ENCODE data around the gene ITSN1. TPM values are rescaled to one million over a fixed set of nuclear protein-coding genes. Genes with fewer than 3 reads are reported as not detected.

The ITSN1 gene
- total RNA-seq, 1 donor: 57.0 TPM

DNA sequence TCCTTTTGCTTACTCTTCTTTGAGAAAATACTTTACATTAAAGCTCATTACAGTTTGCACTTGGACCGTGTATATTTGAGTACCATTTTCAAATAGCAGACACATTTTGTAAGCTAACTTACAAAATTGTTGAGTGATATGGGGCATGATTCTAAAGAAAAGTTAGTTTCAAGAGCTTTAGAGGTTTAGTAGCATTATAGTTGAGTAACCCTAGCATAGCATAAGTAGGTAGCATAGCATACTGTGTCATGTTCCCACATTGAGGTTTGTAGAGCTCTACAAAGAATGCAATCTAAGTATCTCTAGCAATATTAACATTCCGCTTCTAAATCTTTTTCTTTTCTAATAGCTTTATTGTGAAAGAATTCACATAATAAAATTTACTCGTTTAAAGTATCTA, 92.0 kb downstream of the ITSN1 start:
- DNase-seq (ENCODE audit: low read depth): peak; percentile 56
- H3K4me3 ChIP-seq (ENCODE audit: low read depth, low read length): no peak overlapping the region
- no peak for TF ChIP-seq CTCF (IDR thresholded peaks at IDR 0.05; ENCODE audit: insufficient read depth, low read depth, low read length)

DNA sequence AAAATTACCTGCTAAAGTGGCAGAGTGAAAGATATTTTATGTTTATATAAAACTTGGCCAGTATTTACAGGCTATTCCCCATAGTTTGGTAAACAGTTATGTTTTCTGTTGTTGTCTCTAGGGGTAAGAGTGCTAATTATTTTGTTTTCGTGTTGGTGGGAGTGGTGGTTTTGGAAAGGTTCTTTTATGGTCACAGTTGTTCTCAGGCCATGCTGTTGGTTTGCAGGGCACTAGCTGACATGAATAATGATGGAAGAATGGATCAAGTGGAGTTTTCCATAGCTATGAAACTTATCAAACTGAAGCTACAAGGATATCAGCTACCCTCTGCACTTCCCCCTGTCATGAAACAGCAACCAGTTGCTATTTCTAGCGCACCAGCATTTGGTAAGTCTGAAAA, 92.5 kb downstream of the ITSN1 start:
- peak; percentile 22 for DNase-seq (ENCODE audit: low read depth)
- no peak for TF ChIP-seq CTCF (IDR thresholded peaks at IDR 0.05; ENCODE audit: insufficient read depth, low read depth, low read length)
- no peak overlapping the region for H3K4me3 ChIP-seq (ENCODE audit: low read depth, low read length)

DNA sequence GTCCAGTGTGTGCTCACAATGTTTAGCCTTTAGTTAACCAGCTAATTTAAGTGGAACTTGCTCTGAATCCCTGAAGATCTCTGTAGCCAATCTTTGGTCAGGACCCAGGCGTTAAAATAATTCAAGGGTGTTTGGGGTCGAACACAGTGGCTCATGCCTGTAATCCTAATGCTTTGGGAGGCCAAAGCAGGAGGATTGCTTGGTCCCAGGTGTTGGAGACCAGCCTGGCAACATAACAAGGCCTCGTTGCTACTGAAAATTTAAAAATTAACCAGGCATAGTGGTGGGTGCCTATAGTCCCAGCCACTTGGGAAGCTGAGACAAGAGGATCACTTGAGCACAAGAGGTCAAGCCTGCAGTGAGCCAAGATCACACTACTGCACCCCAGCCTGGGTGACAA, 94.3 kb downstream of the ITSN1 start:
- DNase-seq (ENCODE audit: low read depth): no peak
- H3K4me3 ChIP-seq (ENCODE audit: low read depth, low read length): no peak overlapping the region
- no peak for TF ChIP-seq CTCF (IDR thresholded peaks at IDR 0.05; ENCODE audit: insufficient read depth, low read depth, low read length)

GRCh38 chr21:33739701-33740100, 97.4 kb downstream of the ITSN1 start:
- no peak for DNase-seq (ENCODE audit: low read depth)
- H3K4me3 ChIP-seq (ENCODE audit: low read depth, low read length): no peak overlapping the region
- no peak for TF ChIP-seq CTCF (IDR thresholded peaks at IDR 0.05; ENCODE audit: insufficient read depth, low read depth, low read length)

- TF ChIP-seq CTCF (IDR thresholded peaks at IDR 0.05; ENCODE audit: insufficient read depth, low read depth, low read length): no peak
- DNase-seq (ENCODE audit: low read depth): no peak
- no peak overlapping the region for H3K4me3 ChIP-seq (ENCODE audit: low read depth, low read length)
These were observed 105.1 kb downstream of the ITSN1 start for GRCh38 chr21:33747420-33747819.

GRCh38 chr21:33748903-33749302, 106.6 kb downstream of the ITSN1 start:
- no peak for TF ChIP-seq CTCF (IDR thresholded peaks at IDR 0.05; ENCODE audit: insufficient read depth, low read depth, low read length)
- no peak overlapping the region for H3K4me3 ChIP-seq (ENCODE audit: low read depth, low read length)
- DNase-seq (ENCODE audit: low read depth): no peak

DNA sequence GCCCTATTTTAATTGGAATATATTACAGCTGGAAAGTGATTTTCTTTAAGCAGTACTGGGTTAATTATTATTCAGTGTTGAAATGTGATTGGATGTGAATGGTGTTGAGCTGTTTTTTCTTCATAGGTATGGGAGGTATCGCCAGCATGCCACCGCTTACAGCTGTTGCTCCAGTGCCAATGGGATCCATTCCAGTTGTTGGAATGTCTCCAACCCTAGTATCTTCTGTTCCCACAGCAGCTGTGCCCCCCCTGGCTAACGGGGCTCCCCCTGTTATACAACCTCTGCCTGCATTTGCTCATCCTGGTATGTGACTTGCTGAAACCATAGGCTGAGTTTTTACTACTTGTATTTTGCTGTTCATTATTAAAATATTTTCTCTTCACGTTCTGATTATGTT, 107.7 kb downstream of the ITSN1 start:
- no peak for TF ChIP-seq CTCF (IDR thresholded peaks at IDR 0.05; ENCODE audit: insufficient read depth, low read depth, low read length)
- no peak for DNase-seq (ENCODE audit: low read depth)
- no peak overlapping the region for H3K4me3 ChIP-seq (ENCODE audit: low read depth, low read length)
